GM12878 (cell line): Measurements from ENCODE around the gene FMNL3. TPM values are rescaled to one million over a fixed set of nuclear protein-coding genes. Genes with fewer than 3 reads are reported as not detected.
A peak's percentile ranks its signal among the peaks of the same experiment; 100 is the strongest.

Experiments used
- ATAC-seq: fragments of 200-7000 bp; cut with Tn5 transposase; 3 replicates; pipeline ENCODE4 v1.9.1; 2020; ENCODE audit warnings: mild to moderate bottlenecking, moderate library complexity
- BruUV-seq: library from RNA; stranded (reverse); fragments of 400-500 nt; replicated peaks from 2 replicates; lab custom pipeline; 2021; lab: Mats Ljungman, UMichigan
- CTCF ChIA-PET: fragments of 300-600 bp; sonication (Branson Sonifier 250); formaldehyde crosslinking; extraction: SDS; loops from one replicate; lab custom pipeline; 2021; ENCODE audit warnings: inconsistent platforms; lab: Yijun Ruan, JAX
- POLR2A ChIA-PET: fragments of 350-600 bp; formaldehyde crosslinking; extraction: SDS; loops from one replicate; lab custom pipeline; 2021; ENCODE audit warnings: inconsistent platforms; lab: Charles Lee
- RAD21 ChIA-PET: fragments of 300-600 bp; sonication (Branson Sonifier 250); formaldehyde crosslinking; loops from one replicate; lab custom pipeline; 2023; ENCODE audit warnings: antibody characterized with exemption; ENCODE audit not compliant: unreplicated experiment; lab: Charles Lee
- SMC1A ChIA-PET: fragments of 300-600 bp; sonication (Branson Sonifier 250); formaldehyde crosslinking; loops from one replicate; lab custom pipeline; 2023; ENCODE audit not compliant: unreplicated experiment, uncharacterized antibody; lab: Charles Lee
- DNase-seq: peaks from one replicate; pipeline ENCODE4 v3.0.0-alpha.2; 2011; ENCODE audit warnings: low read depth, low spot score
- FAIRE-seq: peaks from 3 replicates; lab custom pipeline; 2011; peaks lifted over from hg19 to GRCh38; lab: Jason Lieb, UNC
- H2AFZ ChIP-seq: 2 replicates; pipeline ENCODE4 v1.6.0; 2011; ENCODE audit warnings: low read depth, low read length, control low read depth; ENCODE audit not compliant: control insufficient read depth
- H3K27ac ChIP-seq: 2 replicates; pipeline ENCODE4 v1.5.1; 2011; ENCODE audit warnings: control low read depth; ENCODE audit not compliant: control insufficient read depth, insufficient read depth
- H3K27me3 ChIP-seq, 2 experiments: replicated peaks in 1 of 2; 2 replicates each; pipeline versions ENCODE4 v1.6.0 to v1.6.1; 2011; ENCODE audit warnings: low read length in 1 of 2; ENCODE audit not compliant: control insufficient read depth in 2 of 2, insufficient read depth in 2 of 2
- H3K36me3 ChIP-seq, 2 experiments: 2 replicates each; pipeline ENCODE4 v1.5.1; 2011; ENCODE audit warnings: low read length in 1 of 2; ENCODE audit not compliant: control insufficient read depth in 2 of 2, insufficient read depth in 2 of 2
- H3K4me1 ChIP-seq: 2 replicates; pipeline ENCODE4 v1.6.1; 2011; ENCODE audit warnings: mild to moderate bottlenecking, low read length, moderate library complexity, mixed read lengths; ENCODE audit not compliant: control insufficient read depth, insufficient read depth
- H3K4me2 ChIP-seq: 2 replicates; pipeline ENCODE4 v1.6.0; 2011; ENCODE audit warnings: control low read depth; ENCODE audit not compliant: control insufficient read depth, insufficient read depth
- H3K4me3 ChIP-seq: fragments of 200-600 bp; sonication (generic); 2 replicates; pipeline ENCODE4 v1.5.1; 2016
- H3K79me2 ChIP-seq: 2 replicates; pipeline ENCODE4 v1.6.0; 2011; ENCODE audit warnings: low read length; ENCODE audit not compliant: control insufficient read depth, insufficient read depth
- H3K9ac ChIP-seq: 2 replicates; pipeline ENCODE4 v1.8.0; 2011; ENCODE audit warnings: low read length, control low read depth, mixed read lengths; ENCODE audit not compliant: control insufficient read depth, insufficient read depth
- H3K9me3 ChIP-seq: replicated peaks from 3 replicates; pipeline ENCODE4 v1.5.1; 2011; ENCODE audit warnings: mild to moderate bottlenecking, low read length; ENCODE audit not compliant: control insufficient read depth, insufficient read depth
- H4K20me1 ChIP-seq: 2 replicates; pipeline ENCODE4 v1.6.0; 2011; ENCODE audit not compliant: control insufficient read depth, insufficient read depth
- BRCA1 ChIP-seq: IDR thresholded peaks from 2 replicates; pipeline ENCODE4 v1.6.1; 2011; ENCODE audit warnings: low read depth, low read length, improper control_type of control experiment
- FOXM1 ChIP-seq: IDR thresholded peaks from 2 replicates; pipeline ENCODE4 v1.6.1; 2012; ENCODE audit warnings: low read depth, mild to moderate bottlenecking, inconsistent platforms, low read length, moderate library complexity
- IKZF2 ChIP-seq, 2 experiments: fragments of 450-650 bp; IDR thresholded peaks; 2 replicates each; pipeline ENCODE4 v1.6.1; 2017; ENCODE audit warnings: mild to moderate bottlenecking in 2 of 2, moderate library complexity in 2 of 2
- KDM1A ChIP-seq: fragments of 200-600 bp; sonication (generic); IDR thresholded peaks from 2 replicates; pipeline ENCODE4 v1.6.1; 2016; ENCODE audit warnings: borderline replicate concordance
- LARP7 ChIP-seq: fragments of 450-650 bp; IDR thresholded peaks from 2 replicates; pipeline ENCODE4 v1.6.1; 2017; ENCODE audit warnings: mild to moderate bottlenecking
- POLR2AphosphoS5 ChIP-seq: IDR thresholded peaks from 2 replicates; pipeline ENCODE4 v1.6.1; 2011; ENCODE audit warnings: mild to moderate bottlenecking, low read length, inconsistent platforms
- RBBP5 ChIP-seq: fragments of 200-600 bp; sonication (generic); conservative IDR thresholded peaks from 2 replicates; pipeline ENCODE4 v1.6.1; 2016
- RELA ChIP-seq: fragments of 450-650 bp; IDR thresholded peaks from 2 replicates; pipeline ENCODE4 v1.8.0; 2014; ENCODE audit warnings: borderline replicate concordance; ENCODE audit not compliant: partially characterized antibody
- SMAD1 ChIP-seq: fragments of 450-650 bp; IDR thresholded peaks from 2 replicates; pipeline ENCODE4 v1.6.1; 2018; ENCODE audit warnings: mild to moderate bottlenecking, low read depth; ENCODE audit not compliant: partially characterized antibody
- SMARCA5 ChIP-seq: fragments of 450-650 bp; IDR thresholded peaks from 2 replicates; pipeline ENCODE4 v1.6.1; 2017; ENCODE audit warnings: mild to moderate bottlenecking
- STAT1 ChIP-seq: fragments of 450-650 bp; conservative IDR thresholded peaks from 2 replicates; pipeline ENCODE4 v1.6.1; 2014; ENCODE audit warnings: antibody characterized with exemption, mild to moderate bottlenecking
- STAT3 ChIP-seq: IDR thresholded peaks from 2 replicates; pipeline ENCODE4 v1.6.1; 2011; ENCODE audit warnings: low read depth, low read length, improper control_type of control experiment
- ZNF207 ChIP-seq: fragments of 450-650 bp; IDR thresholded peaks from 2 replicates; pipeline ENCODE4 v1.6.1; 2014; ENCODE audit warnings: antibody characterized with exemption, mild to moderate bottlenecking, borderline replicate concordance
- ZZZ3 ChIP-seq: IDR thresholded peaks from 2 replicates; pipeline ENCODE4 v1.6.1; 2011; ENCODE audit warnings: low read depth; ENCODE audit not compliant: control insufficient read depth, insufficient read length
- WGBS: methylation state at CpG from one replicate; pipeline ENCODE4 v1.1.6; 2016; ENCODE audit warnings: low lambda C conversion rate; ENCODE audit not compliant: insufficient replicate concordance, insufficient coverage; ENCODE audit errors: missing lambda C conversion rate; 5-methylcytosine and 5-hydroxymethylcytosine counted together
- in situ Hi-C: fragments of 300-500 bp; cut with MboI; formaldehyde crosslinking; loops from 9 replicates; pipeline ENCODE4 v1.14.3; 2018; ENCODE audit warnings: mixed read lengths
- intact Hi-C: fragments of 100-400 bp; cut with micrococcal nuclease; formaldehyde crosslinking; loops from one replicate; pipeline ENCODE4 v1.14.2; 2022; ENCODE audit not compliant: unreplicated experiment
- polyA plus RNA-seq, 11 experiments: library from polyadenylated mRNA; depleted of rRNA in 4 of 11; unstranded in 6 of 11; stranded (reverse) in 5 of 11; fragments of >200 nt; fragmentation: Nextera tagmentation in 4 of 11; fragmentation: Illumina TruSeq in 1 of 11; extraction: Ambion mirVana in 4 of 11; extraction: Trizol in 1 of 11; gene quantifications; 1 replicate in 1 of 11; 2 replicates in 10 of 11; pipeline versions ENCODE4 v1.2.1 to v1.2.3, GENCODE V29; 2011 to 2016; ENCODE audit warnings: inconsistent platforms in 2 of 11, missing spikeins in 2 of 11, low read depth in 1 of 11
- total RNA-seq, 4 experiments: library from RNA; depleted of rRNA in 3 of 4; stranded (reverse); fragments of >200 nt in 3 of 4; fragmentation: Illumina TruSeq in 1 of 4; extraction: Trizol in 1 of 4; gene quantifications; 2 replicates each; pipeline versions ENCODE4 v1.2.1 to v1.2.3, GENCODE V29; 2013 to 2021
- TF ChIP-seq, protein P1 (sequence below): fragments of 450-650 bp; formaldehyde crosslinking; IDR thresholded peaks from 2 replicates; pipeline ENCODE4 v1.5.0; 2022; ENCODE audit warnings: mild to moderate bottlenecking, missing genetic modification characterization

FMNL3 gene
- total and polyA plus RNA-seq, 10 of the 15 experiments (the other 5 are each of a cell fraction or from before 2014, with no cell fraction given): 3.0 to 64.9 (median 30.9) TPM

DNA sequence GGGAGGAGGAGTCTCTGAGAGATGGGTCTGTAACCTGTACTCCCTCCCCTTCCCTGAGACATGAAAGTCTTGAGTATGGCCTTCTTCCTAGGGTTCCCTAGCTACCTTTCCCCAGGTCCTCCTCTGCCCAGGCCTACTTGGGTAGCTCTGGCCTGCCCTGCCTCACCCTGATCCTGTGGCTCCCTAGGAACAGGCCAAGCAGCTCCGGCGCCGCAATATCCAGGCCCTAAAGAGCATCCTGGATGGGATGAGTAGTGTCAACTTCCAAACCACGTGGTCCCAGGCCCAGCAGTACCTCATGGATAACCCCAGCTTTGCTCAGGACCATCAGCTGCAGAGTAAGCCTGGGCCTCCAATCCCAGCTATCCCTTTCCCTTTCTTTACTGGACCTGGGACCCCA is 71.5 kb downstream of the FMNL3 start:
- Histone ChIP-seq H3K4me3 (no peak overlapping the region), H3K27ac (no peak overlapping the region), H3K9me3 (no peaks in the 10 kb centered on the region)
- POLR2A ChIA-PET: interaction anchor here (0.8 to 4.7 kb wide), 2 partner anchors 71 to 82 kb away, joined by 3 to 40 read pairs; partner anchors contain the start of gene FMNL3
- no TSS peak for BruUV-seq
- TF ChIP-seq ZZZ3 (no peak), LARP7 (no peak), STAT1 (no peak), POLR2AphosphoS5 (peak; percentile 3; the same call in 1 of the 2 replicates), FOXM1 (no peak), BRCA1 (no peak)
- TF ChIP-seq, all 136 proteins: peak for 1
- no peaks in the 10 kb centered on the region; a peak in 1 of 4 replicates for H3K36me3 ChIP-seq
- H3K4me2 ChIP-seq: no peak overlapping the region
- in situ Hi-C loops (no loop called here), intact Hi-C loops (loop anchor here (5.0 to 10.0 kb wide), 2 partner anchors 142 to 199 kb away; no protein-coding TSS in a partner anchor)
- H2AFZ ChIP-seq: no peak overlapping the region
- no peaks in the 10 kb centered on the region for H4K20me1 ChIP-seq
- CTCF ChIA-PET: interaction anchor here (1.2 to 20.4 kb wide), 11 partner anchors 13 to 277 kb away, joined by 3 to 486 read pairs (median 7); partner anchors contain the start of genes FMNL3 and PRPF40B
- H3K79me2 ChIP-seq: no peaks in the 10 kb centered on the region
- H3K27me3 ChIP-seq: no peaks in the 10 kb centered on the region
- SMC1A ChIA-PET: interaction anchor here (0.5 to 8.1 kb wide), 8 partner anchors 13 to 1757 kb away, joined by 3 to 72 read pairs (median 4); no protein-coding TSS in a partner anchor
- peaks cover 3% of the 10 kb centered on the region; the same call in 1 of the 2 replicates for H3K4me1 ChIP-seq
- no peak overlapping the region for H3K9ac ChIP-seq
- ATAC-seq: no peak
- DNase-seq: no peak
- RAD21 ChIA-PET: interaction anchor here (1.4 to 4.8 kb wide), 4 partner anchors 69 to 277 kb away, joined by 4 to 51 read pairs (median 20); partner anchors contain the start of gene FMNL3
- WGBS: 83% methylated on average over 4 of the region's 4 CpGs
- no peak for FAIRE-seq

DNA sequence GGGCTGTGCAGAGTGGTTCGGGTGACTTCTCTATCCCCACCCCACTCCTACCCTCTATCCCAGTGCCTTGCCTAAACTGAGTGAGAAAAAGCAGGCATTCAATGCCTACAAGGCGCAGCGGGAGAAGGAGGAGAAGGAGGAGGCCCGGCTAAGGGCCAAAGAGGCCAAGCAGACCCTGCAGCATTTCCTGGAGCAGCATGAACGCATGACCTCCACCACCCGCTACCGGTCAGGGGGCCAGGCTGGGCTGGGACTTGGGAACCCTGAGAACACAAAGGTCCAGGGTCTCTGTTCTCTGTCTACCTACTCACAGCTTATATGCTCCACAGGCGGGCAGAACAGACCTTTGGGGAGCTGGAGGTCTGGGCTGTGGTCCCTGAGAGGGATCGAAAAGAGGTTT is 72.2 kb downstream of the FMNL3 start:
- SMC1A ChIA-PET: interaction anchor here (0.5 to 8.1 kb wide), 6 partner anchors 13 to 114 kb away, joined by 3 to 72 read pairs (median 3); no protein-coding TSS in a partner anchor
- no TSS peak for BruUV-seq
- no peaks in the 10 kb centered on the region for H3K79me2 ChIP-seq
- RAD21 ChIA-PET: interaction anchor here (4.8 kb wide), 1 partner anchor 69 kb away, joined by 51 read pairs; no protein-coding TSS in a partner anchor
- POLR2A ChIA-PET: interaction anchor here (4.7 kb wide), 1 partner anchor 71 kb away, joined by 40 read pairs; the partner anchor contains the start of gene FMNL3
- H3K27ac ChIP-seq: no peak overlapping the region
- H2AFZ ChIP-seq: no peak overlapping the region
- H3K36me3 ChIP-seq: no peaks in the 10 kb centered on the region; a peak in 1 of 4 replicates
- intact Hi-C loops: loop anchor here (5.0 to 10.0 kb wide), 2 partner anchors 142 to 200 kb away; no protein-coding TSS in a partner anchor
- in situ Hi-C loops: no loop called here
- H3K4me3 ChIP-seq: no peak overlapping the region
- CTCF ChIA-PET: interaction anchor here (1.1 to 20.4 kb wide), 6 partner anchors 10 to 113 kb away, joined by 3 to 486 read pairs (median 5); partner anchors contain the start of genes FMNL3 and PRPF40B
- WGBS: 83% methylated on average over 9 of the region's 9 CpGs
- H3K27me3 ChIP-seq: no peaks in the 10 kb centered on the region
- FAIRE-seq (no peak), ATAC-seq (no peak), DNase-seq (no peak)
- no peak overlapping the region for H3K9ac ChIP-seq
- no peak overlapping the region for H3K4me2 ChIP-seq
- H3K9me3 ChIP-seq: no peaks in the 10 kb centered on the region
- H3K4me1 ChIP-seq: peaks cover 3% of the 10 kb centered on the region; the same call in 1 of the 2 replicates
- H4K20me1 ChIP-seq: no peaks in the 10 kb centered on the region
- no peak for TF ChIP-seq IKZF2 (IDR thresholded peaks at IDR 0.05)
- TF ChIP-seq SMAD1: no peak
- no peak for TF ChIP-seq STAT3
- TF ChIP-seq ZNF207: no peak
- no peak for TF ChIP-seq RBBP5
- no peak for TF ChIP-seq RELA
- TF ChIP-seq, protein P1, sequence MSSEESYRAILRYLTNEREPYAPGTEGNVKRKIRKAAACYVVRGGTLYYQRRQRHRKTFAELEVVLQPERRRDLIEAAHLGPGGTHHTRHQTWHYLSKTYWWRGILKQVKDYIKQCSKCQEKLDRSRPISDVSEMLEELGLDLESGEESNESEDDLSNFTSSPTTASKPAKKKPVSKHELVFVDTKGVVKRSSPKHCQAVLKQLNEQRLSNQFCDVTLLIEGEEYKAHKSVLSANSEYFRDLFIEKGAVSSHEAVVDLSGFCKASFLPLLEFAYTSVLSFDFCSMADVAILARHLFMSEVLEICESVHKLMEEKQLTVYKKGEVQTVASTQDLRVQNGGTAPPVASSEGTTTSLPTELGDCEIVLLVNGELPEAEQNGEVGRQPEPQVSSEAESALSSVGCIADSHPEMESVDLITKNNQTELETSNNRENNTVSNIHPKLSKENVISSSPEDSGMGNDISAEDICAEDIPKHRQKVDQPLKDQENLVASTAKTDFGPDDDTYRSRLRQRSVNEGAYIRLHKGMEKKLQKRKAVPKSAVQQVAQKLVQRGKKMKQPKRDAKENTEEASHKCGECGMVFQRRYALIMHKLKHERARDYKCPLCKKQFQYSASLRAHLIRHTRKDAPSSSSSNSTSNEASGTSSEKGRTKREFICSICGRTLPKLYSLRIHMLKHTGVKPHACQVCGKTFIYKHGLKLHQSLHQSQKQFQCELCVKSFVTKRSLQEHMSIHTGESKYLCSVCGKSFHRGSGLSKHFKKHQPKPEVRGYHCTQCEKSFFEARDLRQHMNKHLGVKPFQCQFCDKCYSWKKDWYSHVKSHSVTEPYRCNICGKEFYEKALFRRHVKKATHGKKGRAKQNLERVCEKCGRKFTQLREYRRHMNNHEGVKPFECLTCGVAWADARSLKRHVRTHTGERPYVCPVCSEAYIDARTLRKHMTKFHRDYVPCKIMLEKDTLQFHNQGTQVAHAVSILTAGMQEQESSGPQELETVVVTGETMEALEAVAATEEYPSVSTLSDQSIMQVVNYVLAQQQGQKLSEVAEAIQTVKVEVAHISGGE (CRISPR knock-in tag): no peak
- no peak for TF ChIP-seq KDM1A
- no peak for TF ChIP-seq SMARCA5
